ENCODE measurements around the gene ASB4.

DNA sequence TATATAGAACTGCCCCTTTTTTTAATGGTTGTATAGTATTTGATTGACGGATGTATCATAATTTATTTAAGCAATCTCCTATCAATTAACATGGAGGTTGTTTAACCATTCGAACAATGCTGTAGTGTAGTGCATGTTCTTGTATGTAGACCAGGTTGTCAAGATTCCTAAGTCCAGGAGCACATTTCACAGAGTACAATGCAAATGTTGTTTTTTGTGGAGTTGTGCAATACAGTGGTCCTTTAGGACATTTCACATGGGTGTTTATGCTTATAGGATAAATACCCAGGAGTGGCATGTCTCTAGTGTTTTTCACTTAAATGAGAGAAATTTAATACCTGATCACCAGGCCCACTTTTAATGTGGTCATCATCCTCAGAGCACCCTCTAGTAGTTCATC is 8.1 kb downstream of the ASB4 start:
- no peak for TF ChIP-seq POLR2A (IDR thresholded peaks at IDR 0.05)
- TF ChIP-seq, protein P1, sequence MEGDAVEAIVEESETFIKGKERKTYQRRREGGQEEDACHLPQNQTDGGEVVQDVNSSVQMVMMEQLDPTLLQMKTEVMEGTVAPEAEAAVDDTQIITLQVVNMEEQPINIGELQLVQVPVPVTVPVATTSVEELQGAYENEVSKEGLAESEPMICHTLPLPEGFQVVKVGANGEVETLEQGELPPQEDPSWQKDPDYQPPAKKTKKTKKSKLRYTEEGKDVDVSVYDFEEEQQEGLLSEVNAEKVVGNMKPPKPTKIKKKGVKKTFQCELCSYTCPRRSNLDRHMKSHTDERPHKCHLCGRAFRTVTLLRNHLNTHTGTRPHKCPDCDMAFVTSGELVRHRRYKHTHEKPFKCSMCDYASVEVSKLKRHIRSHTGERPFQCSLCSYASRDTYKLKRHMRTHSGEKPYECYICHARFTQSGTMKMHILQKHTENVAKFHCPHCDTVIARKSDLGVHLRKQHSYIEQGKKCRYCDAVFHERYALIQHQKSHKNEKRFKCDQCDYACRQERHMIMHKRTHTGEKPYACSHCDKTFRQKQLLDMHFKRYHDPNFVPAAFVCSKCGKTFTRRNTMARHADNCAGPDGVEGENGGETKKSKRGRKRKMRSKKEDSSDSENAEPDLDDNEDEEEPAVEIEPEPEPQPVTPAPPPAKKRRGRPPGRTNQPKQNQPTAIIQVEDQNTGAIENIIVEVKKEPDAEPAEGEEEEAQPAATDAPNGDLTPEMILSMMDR (IDR thresholded peaks at IDR 0.05), result no peak
